Measurements from ENCODE around the gene CADPS2. TPM values are rescaled to one million over a fixed set of nuclear protein-coding genes. Genes with fewer than 3 reads are reported as not detected.

The CADPS2 gene
- total and polyA plus RNA-seq, 4 donors = 5.6 to 41.1 (median 11.0) TPM

DNA sequence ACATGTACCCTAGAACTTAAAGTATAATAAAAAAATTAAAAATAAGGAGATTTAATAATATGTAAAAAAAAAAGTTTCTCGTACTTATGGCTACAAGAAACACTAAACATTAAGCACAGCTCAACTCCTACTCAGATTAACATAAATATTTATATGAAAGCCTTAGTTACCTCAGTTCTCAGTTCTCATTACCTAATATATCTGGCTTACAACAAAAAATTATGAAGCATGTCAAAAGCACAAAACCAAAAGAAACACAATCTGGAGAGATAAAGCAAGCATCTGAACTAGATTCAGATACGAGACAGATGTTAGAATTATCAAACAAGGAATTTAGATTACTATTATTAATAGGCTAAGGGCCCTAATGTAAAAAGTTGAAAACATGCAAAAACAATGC, 227.4 kb downstream of the CADPS2 start:
- no peak overlapping the region for H3K4me3 ChIP-seq (ENCODE audit: low read depth in 1 of 3, low read length in 3 of 3)
- H3K36me3 ChIP-seq (ENCODE audit: control insufficient read depth in 4 of 4, insufficient read depth in 3 of 4, low read depth in 1 of 4, low read length in 3 of 4) = no peaks in the 10 kb centered on the region
- no peak for DNase-seq (ENCODE audit: low spot score)
- WGBS = 89% methylated on average over 2 of the region's 2 CpGs
- H3K27me3 ChIP-seq (ENCODE audit: control insufficient read depth in 4 of 4, insufficient read depth in 4 of 4, low read length in 3 of 4) = no peaks in the 10 kb centered on the region
- no peak overlapping the region for H3K27ac ChIP-seq (ENCODE audit: low read depth in 1 of 2, low read length in 2 of 2)
- H3K9ac ChIP-seq (ENCODE audit: low read depth in 1 of 2, low read length in 2 of 2) = no peak overlapping the region
- no peaks in the 10 kb centered on the region for H3K4me1 ChIP-seq (ENCODE audit: control insufficient read depth in 4 of 4, insufficient read depth in 4 of 4, low read length in 3 of 4)
- TF ChIP-seq, protein P1, sequence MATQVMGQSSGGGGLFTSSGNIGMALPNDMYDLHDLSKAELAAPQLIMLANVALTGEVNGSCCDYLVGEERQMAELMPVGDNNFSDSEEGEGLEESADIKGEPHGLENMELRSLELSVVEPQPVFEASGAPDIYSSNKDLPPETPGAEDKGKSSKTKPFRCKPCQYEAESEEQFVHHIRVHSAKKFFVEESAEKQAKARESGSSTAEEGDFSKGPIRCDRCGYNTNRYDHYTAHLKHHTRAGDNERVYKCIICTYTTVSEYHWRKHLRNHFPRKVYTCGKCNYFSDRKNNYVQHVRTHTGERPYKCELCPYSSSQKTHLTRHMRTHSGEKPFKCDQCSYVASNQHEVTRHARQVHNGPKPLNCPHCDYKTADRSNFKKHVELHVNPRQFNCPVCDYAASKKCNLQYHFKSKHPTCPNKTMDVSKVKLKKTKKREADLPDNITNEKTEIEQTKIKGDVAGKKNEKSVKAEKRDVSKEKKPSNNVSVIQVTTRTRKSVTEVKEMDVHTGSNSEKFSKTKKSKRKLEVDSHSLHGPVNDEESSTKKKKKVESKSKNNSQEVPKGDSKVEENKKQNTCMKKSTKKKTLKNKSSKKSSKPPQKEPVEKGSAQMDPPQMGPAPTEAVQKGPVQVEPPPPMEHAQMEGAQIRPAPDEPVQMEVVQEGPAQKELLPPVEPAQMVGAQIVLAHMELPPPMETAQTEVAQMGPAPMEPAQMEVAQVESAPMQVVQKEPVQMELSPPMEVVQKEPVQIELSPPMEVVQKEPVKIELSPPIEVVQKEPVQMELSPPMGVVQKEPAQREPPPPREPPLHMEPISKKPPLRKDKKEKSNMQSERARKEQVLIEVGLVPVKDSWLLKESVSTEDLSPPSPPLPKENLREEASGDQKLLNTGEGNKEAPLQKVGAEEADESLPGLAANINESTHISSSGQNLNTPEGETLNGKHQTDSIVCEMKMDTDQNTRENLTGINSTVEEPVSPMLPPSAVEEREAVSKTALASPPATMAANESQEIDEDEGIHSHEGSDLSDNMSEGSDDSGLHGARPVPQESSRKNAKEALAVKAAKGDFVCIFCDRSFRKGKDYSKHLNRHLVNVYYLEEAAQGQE (IDR thresholded peaks at IDR 0.05) = no peak
- no peak for TF ChIP-seq FOXA1 (IDR thresholded peaks at IDR 0.05)
- TF ChIP-seq EGR1 (IDR thresholded peaks at IDR 0.05; ENCODE audit: low read depth in 2 of 2) = no peak
- TF ChIP-seq RXRA (IDR thresholded peaks at IDR 0.05) = no peak
- no peak for TF ChIP-seq JUND (IDR thresholded peaks at IDR 0.05)
- TF ChIP-seq HNF4A (conservative IDR thresholded peaks at IDR 0.05) = no peak
- no peaks in the 10 kb centered on the region for H3K9me3 ChIP-seq (ENCODE audit: control insufficient read depth in 4 of 4, low read length in 3 of 4)

DNA sequence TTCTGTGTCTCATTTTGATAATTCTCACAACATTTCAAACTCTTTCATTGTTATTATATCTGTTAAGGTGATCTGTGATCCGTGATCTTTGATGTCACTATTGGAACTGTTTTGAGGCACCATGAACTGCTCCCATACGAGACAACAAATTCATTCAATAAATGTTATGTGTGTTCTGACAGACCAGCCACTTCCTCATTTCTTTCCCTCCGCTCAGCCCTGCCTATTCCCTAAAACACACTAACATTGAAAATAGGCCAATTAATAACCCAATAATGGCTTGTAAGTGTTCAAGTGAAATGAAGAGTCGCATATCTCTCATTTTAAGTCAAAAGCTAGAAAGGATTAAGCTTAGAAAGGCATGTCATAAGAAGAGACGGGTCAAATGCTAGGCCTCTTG, 232.6 kb downstream of the CADPS2 start:
- no peak overlapping the region for H3K9ac ChIP-seq (ENCODE audit: low read depth in 1 of 2, low read length in 2 of 2)
- no peak for DNase-seq (ENCODE audit: low spot score)
- no peak overlapping the region for H3K4me3 ChIP-seq (ENCODE audit: low read depth in 1 of 3, low read length in 3 of 3)
- no peak for TF ChIP-seq HNF4G (IDR thresholded peaks at IDR 0.05)
- no peak for TF ChIP-seq JUND (IDR thresholded peaks at IDR 0.05)
- TF ChIP-seq, protein P2, sequence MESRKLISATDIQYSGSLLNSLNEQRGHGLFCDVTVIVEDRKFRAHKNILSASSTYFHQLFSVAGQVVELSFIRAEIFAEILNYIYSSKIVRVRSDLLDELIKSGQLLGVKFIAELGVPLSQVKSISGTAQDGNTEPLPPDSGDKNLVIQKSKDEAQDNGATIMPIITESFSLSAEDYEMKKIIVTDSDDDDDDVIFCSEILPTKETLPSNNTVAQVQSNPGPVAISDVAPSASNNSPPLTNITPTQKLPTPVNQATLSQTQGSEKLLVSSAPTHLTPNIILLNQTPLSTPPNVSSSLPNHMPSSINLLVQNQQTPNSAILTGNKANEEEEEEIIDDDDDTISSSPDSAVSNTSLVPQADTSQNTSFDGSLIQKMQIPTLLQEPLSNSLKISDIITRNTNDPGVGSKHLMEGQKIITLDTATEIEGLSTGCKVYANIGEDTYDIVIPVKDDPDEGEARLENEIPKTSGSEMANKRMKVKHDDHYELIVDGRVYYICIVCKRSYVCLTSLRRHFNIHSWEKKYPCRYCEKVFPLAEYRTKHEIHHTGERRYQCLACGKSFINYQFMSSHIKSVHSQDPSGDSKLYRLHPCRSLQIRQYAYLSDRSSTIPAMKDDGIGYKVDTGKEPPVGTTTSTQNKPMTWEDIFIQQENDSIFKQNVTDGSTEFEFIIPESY (IDR thresholded peaks at IDR 0.05) = no peak
- TF ChIP-seq, protein P3, sequence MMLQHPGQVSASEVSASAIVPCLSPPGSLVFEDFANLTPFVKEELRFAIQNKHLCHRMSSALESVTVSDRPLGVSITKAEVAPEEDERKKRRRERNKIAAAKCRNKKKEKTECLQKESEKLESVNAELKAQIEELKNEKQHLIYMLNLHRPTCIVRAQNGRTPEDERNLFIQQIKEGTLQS (IDR thresholded peaks at IDR 0.05) = no peak
- no peak for TF ChIP-seq HNF4A (conservative IDR thresholded peaks at IDR 0.05)
- TF ChIP-seq, protein P4, sequence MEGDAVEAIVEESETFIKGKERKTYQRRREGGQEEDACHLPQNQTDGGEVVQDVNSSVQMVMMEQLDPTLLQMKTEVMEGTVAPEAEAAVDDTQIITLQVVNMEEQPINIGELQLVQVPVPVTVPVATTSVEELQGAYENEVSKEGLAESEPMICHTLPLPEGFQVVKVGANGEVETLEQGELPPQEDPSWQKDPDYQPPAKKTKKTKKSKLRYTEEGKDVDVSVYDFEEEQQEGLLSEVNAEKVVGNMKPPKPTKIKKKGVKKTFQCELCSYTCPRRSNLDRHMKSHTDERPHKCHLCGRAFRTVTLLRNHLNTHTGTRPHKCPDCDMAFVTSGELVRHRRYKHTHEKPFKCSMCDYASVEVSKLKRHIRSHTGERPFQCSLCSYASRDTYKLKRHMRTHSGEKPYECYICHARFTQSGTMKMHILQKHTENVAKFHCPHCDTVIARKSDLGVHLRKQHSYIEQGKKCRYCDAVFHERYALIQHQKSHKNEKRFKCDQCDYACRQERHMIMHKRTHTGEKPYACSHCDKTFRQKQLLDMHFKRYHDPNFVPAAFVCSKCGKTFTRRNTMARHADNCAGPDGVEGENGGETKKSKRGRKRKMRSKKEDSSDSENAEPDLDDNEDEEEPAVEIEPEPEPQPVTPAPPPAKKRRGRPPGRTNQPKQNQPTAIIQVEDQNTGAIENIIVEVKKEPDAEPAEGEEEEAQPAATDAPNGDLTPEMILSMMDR (IDR thresholded peaks at IDR 0.05; ENCODE audit: low read depth, low read length, missing input control) = no peak
- no peak for TF ChIP-seq FOXA1 (IDR thresholded peaks at IDR 0.05)
- no peak for TF ChIP-seq TAF1 (conservative IDR thresholded peaks at IDR 0.05)
- no peak for TF ChIP-seq RAD21 (IDR thresholded peaks at IDR 0.05)
- no peak for TF ChIP-seq FOXA2 (IDR thresholded peaks at IDR 0.05)
- TF ChIP-seq, protein P1 (IDR thresholded peaks at IDR 0.05) = no peak
- no peak for TF ChIP-seq GABPA (IDR thresholded peaks at IDR 0.05 in 1 of 2, conservative IDR thresholded peaks at IDR 0.05 in 1 of 2)
- no peaks in the 10 kb centered on the region for H3K27me3 ChIP-seq (ENCODE audit: control insufficient read depth in 4 of 4, insufficient read depth in 4 of 4, low read length in 3 of 4)
- no peaks in the 10 kb centered on the region for H3K4me1 ChIP-seq (ENCODE audit: control insufficient read depth in 4 of 4, insufficient read depth in 4 of 4, low read length in 3 of 4)
- H3K27ac ChIP-seq (ENCODE audit: low read depth in 1 of 2, low read length in 2 of 2) = no peak overlapping the region
- no peaks in the 10 kb centered on the region for H3K9me3 ChIP-seq (ENCODE audit: control insufficient read depth in 4 of 4, low read length in 3 of 4)
- WGBS = 93% methylated on average over 5 of the region's 5 CpGs
- H3K36me3 ChIP-seq (ENCODE audit: control insufficient read depth in 4 of 4, insufficient read depth in 3 of 4, low read depth in 1 of 4, low read length in 3 of 4) = no peaks in the 10 kb centered on the region

All from liver (tissue), 9 donors.